Activated CD4-positive, alpha-beta T cell treated with anti-CD3 and anti-CD28 coated beads, Interleukin-2, Interleukin-6, amounts not matched to agents 100 ng/mL and 50 ng/mL, durations not matched to agents 16 hours and 8 hours (primary cell): Measurements from ENCODE around the gene TUT1.
A peak's percentile ranks its signal among the peaks of the same experiment; 100 is the strongest.
"Not testable (repeated sequence)": the region's sequence is repeated elsewhere in the genome, so short reads cannot be mapped to it uniquely, and the experiment has no call there.

Experiments used
- DNase-seq: peaks from one replicate; pipeline ENCODE4 v3.0.0-alpha.2; 2020

The TUT1 gene

GRCh38 chr11:62591448-62592145 lies at the start of gene TUT1:
TSS of gene TUT1 (minus strand) at chr11:62591523. CDS start at chr11:62591485, 38 bp downstream.
- DNase-seq, result peak; percentile 98

GRCh38 chr11:62632492-62632891 lies 41.2 kb upstream of the TUT1 start:
- DNase-seq, result no peak

GRCh38 chr11:62627713-62628112 lies 36.4 kb upstream of the TUT1 start:
- no peak for DNase-seq

- DNase-seq, result no peak
Observed at GRCh38 chr11:62622476-62623089, 31.3 kb upstream of the TUT1 start.

GRCh38 chr11:62621567-62622470 lies 30.5 kb upstream of the TUT1 start, which contains the start of gene B3GAT3:
TSS of gene B3GAT3 (minus strand) at chr11:62621986. CDS start at chr11:62621947, 39 bp downstream.
- peak; percentile 98 for DNase-seq

- no peak for DNase-seq
Observed at GRCh38 chr11:62621027-62621566, 29.8 kb upstream of the TUT1 start.

- DNase-seq, result not testable (repeated sequence)
Observed at GRCh38 chr11:62616957-62617356, 25.6 kb upstream of the TUT1 start.

GRCh38 chr11:62615521-62615920 lies 24.2 kb upstream of the TUT1 start:
- DNase-seq, result no peak

- peak; percentile 54 for DNase-seq
Observed at GRCh38 chr11:62614275-62614674, 23.0 kb upstream of the TUT1 start.

- no peak for DNase-seq
Observed at GRCh38 chr11:62613291-62613778, 22.0 kb upstream of the TUT1 start.

GRCh38 chr11:62612366-62613290 lies 21.3 kb upstream of the TUT1 start, which contains the start of the genes EML3 and ROM1:
TSS of gene EML3 (minus strand) at chr11:62612775. CDS start at chr11:62612457, 318 bp downstream.
TSS of gene ROM1 (plus strand) at chr11:62613257. CDS start at chr11:62613282, 25 bp downstream.
- DNase-seq, result peak; percentile 92

- DNase-seq, result peak; percentile 54
Observed at GRCh38 chr11:62611705-62612365, 20.5 kb upstream of the TUT1 start.

- DNase-seq, result no peak
Observed at GRCh38 chr11:62610814-62611704, 19.7 kb upstream of the TUT1 start.

- DNase-seq, result no peak
Observed at GRCh38 chr11:62610403-62610802, 19.1 kb upstream of the TUT1 start.

- no peak for DNase-seq
Observed at GRCh38 chr11:62608776-62609175, 17.5 kb upstream of the TUT1 start.

GRCh38 chr11:62607714-62608113 lies 16.4 kb upstream of the TUT1 start:
- no peak for DNase-seq

GRCh38 chr11:62605902-62606301 lies 14.6 kb upstream of the TUT1 start:
- no peak for DNase-seq

GRCh38 chr11:62605467-62605866 lies 14.1 kb upstream of the TUT1 start:
- no peak for DNase-seq

- no peak for DNase-seq
Observed at GRCh38 chr11:62604460-62605120, 13.3 kb upstream of the TUT1 start.
